ENCODE results near the gene MAML2.

MAML2 gene

DNA sequence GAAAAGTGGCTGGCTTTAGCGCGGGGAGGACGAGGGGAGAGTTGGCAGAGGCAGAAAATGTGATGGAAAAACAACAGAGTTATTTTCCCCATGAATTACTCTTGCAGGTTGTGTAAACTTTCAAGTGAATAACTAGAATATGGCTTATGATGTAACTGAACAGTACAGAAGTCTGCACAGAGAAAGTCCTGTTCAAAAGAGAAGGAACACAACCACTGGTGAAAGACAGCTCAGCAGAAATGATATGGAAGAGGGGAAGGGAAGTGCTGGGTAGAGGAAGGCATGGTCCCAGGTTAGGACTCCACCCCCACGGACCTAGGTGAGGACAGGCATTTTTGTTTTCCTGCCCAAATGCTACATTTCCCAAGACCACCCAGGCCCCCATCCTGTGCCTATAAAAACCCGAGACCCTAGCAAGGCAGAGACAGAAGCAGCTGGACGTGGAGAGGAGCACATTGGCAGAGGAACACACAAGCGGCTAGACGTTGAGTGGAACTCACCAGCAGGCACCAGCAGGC lies 77.7 kb downstream of the MAML2 start:
- no peak for DNase-seq

DNA sequence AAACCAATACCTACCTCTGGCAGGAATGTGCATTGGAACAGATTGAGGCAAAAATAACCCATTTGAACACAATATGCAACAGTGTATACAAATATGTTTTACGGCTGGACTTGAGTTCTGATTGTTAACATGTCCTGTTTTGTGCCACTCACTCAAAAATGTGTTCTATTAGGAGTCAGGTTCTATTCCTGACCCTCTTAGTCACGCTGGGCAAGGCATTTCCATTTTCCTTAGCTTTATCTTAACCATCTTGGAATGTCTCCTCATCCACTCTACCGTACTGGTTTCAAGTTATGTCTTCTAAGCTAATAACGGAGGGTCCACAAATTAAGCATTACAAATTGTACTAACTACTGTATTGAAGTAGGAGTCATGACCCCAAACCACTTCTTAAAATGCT lies 78.6 kb downstream of the MAML2 start:
- no peak for DNase-seq

DNA sequence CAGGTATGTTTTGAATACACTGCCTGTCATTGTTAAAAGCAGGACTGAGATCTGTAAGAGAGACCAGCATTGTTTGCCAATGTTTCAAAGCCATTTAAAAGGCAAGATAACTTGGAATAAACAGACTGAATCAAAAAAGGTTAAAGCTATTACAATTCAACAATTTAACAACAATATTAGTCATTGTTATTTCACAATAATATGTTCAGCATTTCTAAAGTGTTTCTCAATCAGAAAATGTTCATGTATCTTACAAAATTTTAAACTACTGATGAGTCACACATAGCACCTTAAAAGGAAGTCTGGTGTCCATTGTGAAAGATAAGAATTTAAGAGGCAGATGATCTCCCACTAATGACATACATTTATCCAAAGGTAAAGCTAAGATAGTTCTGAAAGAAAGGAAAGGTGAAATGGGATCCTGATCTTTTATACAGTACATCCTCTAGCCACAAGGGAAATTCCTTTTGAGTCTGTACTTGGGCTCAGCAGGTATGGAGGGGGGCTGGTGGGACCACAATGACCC lies 79.7 kb downstream of the MAML2 start:
- peak; percentile 79 for DNase-seq

DNA sequence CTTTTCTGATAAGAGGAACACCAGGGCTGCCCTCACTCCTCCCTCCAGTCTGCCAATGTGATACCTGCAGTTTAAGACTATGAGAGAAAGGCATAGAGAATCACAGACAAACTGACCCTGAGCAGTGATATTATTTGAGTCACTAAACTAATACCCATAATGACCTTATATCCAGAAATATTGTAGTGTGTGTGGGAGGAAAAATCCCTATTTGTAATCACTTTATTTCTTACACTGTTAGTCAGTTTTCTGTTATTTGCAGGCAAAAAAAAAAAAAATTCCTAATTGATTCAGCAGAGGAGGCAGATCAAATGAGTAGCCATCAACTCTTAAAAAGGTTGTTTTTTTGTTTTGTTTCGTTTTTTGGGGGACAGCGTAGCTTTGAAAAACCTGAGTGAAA lies 82.5 kb downstream of the MAML2 start:
- no peak for DNase-seq

DNA sequence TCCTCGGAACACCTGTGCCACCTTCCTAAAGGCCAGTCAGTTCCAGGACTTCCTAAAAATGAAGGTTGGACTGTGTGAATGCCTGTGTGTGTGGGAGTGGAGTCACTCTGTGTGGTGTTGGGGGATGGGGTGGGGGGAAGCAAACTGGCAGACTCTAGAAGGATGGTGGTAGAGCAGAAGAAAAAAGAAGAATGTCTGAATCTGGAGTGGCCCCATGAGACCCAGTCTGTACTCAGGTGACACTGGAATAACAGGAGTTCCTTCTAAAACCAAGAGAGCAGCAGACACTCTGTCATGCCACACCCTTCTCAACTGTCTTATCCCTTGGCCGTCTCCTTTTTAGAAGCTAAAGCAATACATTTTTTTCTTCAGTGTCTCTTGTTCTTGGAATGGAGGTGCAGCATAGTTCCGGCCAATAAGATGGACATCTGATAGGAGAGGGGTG lies 82.9 kb downstream of the MAML2 start:
- no peak for DNase-seq

DNA sequence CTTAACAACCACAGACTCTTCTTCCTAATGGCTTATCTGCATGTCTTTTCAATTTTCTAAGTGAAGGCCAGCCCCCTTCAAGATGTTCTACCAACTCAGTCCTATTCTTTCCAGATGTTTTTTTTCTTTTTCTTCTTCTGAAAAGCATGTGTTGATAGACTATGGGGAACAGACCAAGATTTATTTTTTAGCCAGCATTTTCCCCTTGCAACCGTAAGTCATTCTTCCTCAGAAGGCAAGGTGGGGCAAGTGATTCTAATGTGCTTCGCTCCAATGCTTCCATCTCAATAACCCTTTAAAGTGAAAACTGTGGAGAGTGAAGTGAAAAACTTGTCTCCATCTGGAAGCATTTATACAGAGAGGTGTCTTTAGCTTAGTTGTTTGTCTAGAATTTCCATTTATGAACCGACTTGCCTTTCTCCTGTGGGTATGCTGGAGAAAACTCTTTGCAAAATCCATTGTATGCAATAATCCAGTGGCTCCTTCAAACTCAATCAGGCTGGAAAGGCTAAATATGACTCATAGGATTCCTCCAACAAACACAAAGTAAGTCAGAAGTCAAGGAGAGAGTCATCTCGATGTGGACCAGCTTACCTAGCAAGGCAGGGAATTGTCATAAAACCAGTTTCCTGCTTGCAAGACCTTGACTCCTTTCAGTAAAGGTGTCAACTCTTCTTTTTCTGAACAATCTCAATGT lies 83.7 kb downstream of the MAML2 start:
- peak; percentile 81 for DNase-seq

DNA sequence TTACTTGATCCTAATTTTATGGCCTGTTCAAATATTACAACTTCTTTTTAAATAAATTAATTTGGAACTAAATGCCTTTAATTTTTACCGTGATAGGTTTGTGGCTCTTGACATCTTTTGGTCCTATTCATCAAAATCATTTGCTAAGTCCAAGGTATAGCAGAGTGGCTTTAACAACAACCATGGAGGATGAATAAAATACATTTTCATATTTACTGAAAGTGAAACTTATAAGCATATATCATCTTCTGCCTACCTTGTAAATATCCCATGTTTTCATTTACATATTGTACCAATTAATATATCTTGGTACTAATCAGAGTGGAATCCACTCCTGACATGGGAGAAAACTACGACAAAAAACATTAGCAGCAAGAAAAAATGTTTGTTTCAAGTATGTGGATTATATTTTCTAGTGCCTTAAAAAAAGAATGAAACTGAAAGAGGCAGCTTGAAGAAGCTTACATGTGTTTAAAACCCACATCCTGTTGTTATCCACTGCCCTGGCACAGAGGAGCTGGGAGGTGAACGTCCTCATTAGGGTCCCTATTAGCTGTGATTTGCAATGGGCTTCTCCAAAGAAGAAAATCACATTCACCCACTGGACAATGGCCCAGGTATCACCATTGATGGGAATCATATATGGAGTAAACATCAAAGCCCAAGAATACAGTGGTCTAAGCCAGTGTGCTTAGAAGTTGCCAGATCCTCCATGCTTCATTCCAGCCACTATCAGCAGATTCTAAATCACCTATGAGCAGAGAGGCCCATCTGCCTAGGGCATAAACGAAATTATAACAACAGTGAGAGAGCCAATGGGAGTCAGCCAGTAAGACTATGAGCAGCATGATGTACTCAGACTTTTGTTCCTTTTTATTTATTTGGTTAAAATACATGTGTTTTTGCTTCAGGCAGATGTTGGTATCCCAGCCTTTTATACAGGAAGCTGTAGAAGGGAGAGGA lies 84.7 kb downstream of the MAML2 start:
- no peak for DNase-seq

DNA sequence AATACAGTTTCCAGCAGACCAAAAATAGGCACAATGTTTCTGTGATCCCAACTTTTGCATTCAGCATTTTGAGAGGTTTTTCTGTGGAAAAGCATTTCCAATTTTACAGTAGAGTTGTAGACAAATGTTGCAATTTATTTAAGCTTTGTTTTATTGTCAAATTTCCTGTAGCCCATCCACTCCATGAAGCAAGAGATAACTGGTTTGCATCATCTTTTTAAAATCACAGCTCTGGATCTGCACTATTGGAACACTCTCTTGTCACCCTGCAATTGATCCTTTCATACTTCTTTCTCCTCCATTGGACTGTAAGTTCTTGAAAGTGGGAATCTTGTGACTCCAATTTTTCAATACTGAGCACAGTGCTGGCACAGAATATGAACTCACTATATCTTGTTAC lies 86.0 kb downstream of the MAML2 start:
- no peak for DNase-seq

DNA sequence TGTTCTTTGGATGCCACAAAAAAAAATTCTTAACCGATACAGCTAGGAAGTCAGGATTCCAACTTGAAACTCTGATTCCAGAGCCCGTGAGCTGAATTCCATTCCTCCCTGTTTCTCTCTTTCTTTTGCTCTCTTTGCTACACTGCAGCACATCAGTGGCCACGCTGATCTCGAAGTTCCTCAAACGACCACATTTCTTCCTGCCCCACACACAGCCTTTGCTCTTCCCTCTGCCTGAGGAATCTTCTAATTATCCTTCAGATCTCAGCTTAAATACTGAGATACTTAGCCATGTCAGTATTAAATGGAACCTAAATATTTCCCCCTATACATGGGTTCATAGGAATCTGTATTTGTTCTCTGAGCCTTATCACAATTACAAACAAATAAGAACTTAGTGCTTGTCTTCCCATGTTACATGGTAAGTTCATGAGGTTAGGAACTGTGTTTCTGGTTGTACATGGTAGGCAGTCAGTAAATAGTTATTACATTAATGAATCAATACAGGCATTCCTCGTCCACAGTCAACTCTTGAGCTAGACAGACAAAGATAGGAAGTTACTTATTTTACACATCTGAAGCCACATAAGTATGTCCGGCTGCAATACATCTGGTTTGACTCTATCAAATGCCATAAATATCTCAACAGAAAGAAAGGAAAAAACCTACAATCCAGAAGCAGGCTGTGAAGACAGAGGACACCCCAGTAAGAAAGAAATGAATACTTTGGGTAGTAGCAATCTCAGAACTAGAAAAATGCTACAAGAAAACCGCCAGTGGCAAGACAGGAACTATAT lies 86.6 kb downstream of the MAML2 start:
- DNase-seq = peak; percentile 77

DNA sequence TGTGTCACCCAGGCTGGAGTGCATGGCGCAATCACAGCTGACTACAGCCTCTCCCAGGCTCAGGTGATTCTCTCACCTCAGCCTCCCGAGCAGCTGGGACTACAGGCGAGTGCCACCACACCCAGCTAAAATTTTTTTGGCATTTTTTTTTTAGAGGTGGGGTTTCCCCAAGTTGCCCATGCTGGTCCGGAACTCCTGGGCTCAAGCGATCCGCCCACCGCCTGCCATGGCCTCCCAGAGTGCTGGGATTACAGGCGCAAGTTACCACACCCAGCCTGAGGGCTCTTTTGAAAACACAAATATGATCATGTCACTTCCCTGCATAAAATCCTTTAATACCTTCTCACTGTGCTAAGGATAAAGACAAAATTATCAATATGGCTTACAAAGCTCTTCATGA lies 88.1 kb downstream of the MAML2 start:
- DNase-seq = no peak

DNA sequence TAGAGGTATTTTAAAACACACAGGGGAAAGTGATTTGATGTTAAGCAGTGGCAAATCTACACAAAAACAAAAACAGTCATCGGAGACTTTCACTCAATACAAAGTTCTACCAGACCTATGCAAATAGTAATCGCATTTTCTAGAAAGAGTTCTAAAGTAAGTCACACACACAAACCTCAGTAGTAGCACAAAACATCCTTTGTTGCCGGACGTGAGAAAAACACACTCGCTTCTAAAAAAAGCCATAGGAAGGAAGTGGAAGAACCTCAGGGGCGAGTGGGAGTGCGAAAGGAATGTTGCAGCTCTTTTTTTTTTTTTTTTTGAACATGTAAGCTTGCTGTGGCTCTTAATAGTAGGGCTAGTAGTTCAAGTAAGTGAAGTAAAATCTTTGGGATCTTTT lies 88.9 kb downstream of the MAML2 start:
- peak; percentile 60 for DNase-seq

DNA sequence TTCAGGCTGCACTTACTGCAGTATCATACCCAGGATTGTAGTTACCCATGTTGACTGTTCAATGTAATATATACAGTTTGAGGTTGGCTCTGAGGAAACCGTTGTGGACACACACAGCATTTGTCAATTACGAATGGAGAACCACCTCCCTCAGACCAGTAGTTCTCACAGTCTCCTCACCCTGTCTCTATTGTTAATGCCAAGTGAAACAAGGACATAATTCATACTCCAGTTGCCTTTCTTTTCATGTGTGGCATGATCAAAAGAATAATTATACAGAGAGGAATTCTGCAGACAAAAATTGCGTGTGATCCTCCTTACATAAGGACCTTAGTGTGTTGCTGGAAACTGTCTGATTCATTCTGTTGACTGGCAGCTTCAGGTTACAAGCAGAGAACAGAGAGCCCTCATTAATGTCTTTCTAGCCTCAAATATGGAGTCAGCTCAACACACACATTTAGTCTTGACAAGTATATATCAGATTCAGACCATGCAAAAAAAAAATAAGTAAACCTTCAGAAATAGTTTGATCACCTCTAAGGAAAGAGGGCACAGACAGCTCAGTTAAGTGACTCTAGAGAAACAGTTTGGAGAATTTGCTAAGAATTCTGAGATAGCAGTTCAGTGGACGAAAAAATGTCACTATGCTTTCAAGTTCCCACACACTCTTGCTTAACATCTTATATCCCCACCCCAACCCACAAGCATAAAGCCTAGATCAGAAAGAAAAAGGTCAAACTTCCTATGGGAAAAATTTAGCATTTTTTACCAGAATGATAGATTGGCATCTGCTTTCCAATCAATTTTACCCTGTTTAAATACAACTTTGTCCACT lies 96.1 kb downstream of the MAML2 start:
- DNase-seq = peak; percentile 77

DNA sequence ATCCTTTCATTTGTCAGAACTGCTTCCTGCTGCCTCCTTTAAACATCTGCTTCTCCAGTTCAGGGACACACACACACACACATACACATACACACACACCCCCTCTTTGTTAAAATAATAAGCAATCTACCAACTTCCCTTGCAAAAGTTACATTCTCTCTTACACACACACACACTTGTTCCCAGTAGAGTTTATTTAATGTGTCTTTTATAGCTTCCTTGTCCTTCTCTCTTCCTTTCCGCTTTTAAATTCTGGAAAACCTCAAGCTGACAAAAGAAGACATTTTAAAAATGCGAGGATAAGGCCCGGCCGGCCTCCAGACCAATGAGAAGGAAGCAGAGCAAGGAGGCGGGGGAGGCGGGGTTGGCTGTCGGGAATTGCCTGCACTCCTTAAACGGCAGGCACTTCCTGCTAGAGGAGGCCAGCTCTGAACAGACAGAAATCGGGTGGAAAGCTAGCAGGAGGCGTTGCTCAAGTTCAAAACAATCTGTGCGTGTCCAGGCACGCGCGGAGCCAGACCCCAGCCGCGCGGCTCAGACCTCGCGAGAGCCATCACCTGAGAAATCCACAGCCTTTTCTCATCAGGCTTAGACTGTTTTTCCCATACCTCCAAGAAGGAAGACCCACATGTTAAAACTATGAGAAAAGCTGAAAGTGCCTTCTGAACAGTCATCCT lies 99.9 kb downstream of the MAML2 start:
- DNase-seq = peak; percentile 97

DNA sequence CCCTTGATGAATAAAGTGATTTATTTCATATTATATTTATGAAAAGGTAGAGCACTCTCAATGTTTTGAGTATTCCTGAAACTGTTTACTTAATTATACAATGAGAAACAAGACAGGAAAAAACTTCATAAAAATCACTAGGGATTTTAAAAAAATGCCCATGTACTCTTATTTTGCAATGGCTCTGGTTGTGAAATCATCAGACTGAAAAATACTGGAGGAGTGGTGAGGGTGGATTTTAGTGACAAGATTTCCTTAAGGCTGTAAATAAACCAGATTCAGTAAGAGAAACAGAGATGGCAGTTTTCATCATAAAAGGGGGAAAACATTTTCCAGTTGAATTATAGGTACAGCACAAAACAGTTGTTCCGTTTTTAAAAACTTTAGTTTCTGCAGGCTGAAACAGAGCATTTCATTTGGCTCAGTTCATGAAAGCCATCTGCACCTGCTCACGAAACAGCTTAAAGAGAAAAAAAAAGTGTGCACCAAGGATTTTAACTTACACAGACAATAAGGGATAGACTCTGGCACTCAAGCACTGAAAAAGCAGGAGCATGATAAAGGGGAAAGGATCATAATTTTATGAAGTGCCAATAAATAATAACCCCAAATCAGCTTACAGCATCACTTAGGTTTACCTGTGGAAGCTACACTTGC lies 100.7 kb downstream of the MAML2 start:
- no peak for DNase-seq

DNA sequence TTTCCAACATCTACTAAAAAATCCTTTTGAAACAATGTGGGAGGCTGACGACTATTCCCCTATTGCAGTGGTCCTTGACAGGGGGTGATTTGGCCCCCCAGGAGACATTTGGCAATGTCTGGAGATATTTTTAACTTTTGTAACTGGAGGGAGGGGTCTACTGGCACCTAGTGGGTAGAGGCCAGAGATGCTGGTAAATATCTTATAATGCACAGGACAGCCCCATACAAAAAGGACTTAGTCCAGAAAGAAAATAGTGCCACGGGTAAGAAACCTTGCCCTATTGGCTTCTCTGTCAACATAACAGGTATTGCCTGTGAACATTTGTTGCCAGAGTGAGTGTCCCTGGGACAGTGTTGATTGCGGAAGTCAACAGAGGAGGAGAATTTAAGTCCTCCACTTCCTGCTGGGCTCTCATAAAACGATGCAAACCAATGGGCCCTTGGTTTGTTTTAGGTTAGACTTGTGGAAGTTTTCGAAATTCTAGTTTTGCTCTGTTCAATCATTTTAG lies 101.6 kb downstream of the MAML2 start:
- no peak for DNase-seq

DNA sequence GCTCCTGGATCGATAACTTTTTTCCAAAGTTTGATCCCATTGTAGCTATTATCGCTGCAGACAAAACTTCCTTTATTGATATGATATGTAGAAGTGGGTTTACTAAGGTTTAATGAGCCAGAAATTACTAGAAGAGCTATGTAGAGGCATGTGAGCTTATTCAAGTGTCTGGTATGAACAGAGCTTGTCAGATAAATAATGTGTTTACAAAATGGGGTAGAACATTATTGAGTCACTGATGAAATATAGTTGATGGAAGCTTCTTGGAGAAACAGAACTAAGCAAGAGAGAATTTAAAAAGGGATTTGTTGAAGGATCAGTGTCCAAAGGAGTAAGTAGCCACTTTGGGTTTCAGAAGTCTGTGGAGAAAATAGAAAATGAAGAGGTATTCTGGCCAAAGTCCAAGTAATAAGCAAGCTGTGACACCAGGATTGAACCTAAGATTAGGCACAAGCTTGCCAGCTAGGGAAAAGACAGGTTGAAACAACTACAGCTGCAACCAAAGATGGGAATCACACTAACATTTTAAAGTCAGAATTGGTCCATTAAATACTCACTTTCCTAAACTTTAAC lies 104.3 kb downstream of the MAML2 start:
- DNase-seq = no peak

DNA sequence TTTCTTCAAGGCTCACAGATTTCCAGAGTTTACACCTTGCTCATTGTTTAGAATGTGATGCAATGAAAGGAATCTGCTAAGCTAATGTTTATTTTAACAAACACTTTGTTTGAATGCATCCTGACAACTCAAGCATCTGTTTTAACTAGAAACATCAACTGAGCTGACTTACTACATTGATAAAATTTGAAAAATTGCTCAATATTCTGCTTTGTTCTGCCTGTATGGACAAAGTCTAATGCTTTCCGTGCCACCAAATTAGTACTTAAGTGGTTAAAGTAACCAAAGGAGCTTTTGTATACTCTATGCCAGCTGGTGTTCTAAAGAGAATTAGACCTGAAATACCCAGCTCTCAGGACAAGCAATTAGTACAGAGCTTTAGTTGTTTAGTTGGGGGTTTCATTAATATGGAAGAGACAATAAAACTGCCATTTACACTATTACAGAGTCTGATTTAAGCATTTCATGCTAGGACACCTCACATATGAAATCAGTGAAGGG lies 105.2 kb downstream of the MAML2 start:
- no peak for DNase-seq

DNA sequence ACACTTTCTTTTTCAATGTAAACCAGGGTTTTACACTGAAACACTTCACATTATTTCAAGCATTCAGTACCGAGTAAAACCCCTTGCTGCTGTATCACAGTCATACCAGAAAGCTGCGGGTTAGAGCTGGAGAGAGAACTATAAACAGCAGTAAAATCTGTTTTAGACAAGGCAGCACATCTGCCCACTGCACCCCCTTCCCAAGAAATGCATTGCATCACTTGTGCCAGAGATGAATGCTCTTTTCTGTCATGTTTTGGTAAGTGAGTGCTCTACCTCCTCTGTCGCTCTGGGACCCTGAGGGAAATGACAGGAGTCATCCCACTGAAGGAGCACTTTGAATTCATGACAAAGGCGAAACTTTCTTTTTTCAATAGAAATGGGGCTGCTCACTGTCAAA lies 107.2 kb downstream of the MAML2 start:
- peak; percentile 49 for DNase-seq

DNA sequence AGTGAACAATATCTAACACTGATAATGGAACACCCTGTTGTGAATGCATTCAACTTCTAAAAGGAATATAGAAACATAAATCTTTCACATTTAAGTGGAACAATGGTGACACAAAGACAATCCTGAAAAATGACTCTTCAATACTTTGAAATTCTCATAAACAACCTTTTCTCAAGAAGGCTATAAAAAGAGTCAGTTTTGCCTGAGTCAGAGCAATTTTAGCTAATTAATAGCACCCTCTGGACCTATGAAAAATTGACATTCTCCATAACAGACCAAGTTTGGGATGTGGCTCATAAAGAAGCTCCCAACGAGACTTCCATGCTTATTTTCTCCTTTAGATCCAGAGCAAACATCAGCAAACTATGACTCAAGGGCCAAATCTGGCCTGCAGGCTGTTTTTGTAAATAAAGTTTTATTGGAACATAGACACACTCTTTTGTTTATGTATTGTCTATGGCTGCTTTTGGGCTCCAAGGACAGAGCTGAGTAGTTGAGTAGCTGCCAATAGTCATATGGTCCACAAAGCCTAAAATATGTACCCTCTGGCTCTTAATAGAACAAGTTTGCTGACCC lies 108.0 kb downstream of the MAML2 start:
- no peak for DNase-seq

DNA sequence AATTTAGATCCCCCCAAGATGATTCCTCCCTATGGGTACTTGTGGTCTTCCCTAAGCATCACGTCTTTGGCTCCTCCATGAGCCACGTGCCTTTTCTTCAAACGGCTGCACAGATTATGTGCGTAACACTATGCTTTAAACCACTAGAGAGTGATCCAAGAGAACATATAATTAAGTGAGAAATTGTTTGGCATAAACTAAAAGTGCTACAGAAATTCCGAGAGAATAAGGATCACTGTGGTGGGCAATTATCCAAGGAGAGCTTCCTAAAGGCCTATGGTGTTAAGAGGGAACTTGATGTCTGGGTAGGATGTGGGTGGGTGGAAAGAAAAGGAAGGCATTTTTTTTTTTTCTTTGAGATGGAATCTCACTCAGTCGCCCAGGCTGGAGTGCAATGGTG lies 110.9 kb downstream of the MAML2 start:
- DNase-seq = no peak
